NCI-H1105 treated with DMSO at 0.1 percent for 48 hours (cell line): ENCODE data around the gene OR4C6.

Experiments
- DNase-seq: peaks from one replicate; lab custom pipeline; 2025; lab: John Stamatoyannopoulos, UW

OR4C6 gene

DNA sequence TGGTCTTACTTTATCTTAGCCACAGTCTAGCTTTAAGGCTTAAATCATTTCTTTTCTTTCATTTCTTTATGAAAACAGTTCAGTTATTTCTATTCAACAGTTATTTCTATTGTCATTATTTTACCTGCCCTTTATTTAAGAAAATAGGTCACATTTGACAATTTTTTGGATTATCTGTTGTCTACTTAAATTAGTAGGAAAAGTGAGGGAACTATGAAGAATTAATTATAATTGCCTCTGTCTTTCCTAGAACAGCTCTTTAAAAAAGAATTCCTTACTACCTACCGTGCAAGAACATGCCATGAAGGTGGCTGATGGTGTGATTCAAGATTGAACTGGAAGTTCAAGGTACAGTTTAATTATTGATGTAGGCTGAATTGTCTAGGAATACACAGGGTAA lies at the start of gene OR4C6:
OR4C6 (plus strand) TSS at position 301 of the 400 bp plus-strand sequence. CDS start 2,966 bp downstream, outside the sequence.
- no peak for DNase-seq

DNA sequence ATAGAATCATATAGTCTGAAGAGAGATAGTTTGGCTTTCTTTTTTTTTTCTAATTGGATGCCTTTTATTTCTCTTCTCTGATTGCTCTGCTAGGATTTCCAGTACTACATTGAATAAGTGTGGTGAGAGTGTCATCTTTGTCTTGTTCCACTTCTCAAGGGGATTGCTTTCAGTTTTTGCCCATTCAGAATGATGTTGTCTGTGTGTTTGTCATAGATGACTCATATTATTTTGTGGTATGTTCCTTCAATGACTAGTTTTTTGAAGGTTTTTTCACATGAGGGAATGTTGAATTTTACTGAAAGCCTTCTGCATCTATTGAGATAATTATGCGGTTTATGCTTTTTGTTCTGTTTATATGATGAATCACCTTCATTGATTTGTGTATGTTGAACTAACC lies 37.5 kb upstream of the OR4C6 start:
- no peak for DNase-seq

DNA sequence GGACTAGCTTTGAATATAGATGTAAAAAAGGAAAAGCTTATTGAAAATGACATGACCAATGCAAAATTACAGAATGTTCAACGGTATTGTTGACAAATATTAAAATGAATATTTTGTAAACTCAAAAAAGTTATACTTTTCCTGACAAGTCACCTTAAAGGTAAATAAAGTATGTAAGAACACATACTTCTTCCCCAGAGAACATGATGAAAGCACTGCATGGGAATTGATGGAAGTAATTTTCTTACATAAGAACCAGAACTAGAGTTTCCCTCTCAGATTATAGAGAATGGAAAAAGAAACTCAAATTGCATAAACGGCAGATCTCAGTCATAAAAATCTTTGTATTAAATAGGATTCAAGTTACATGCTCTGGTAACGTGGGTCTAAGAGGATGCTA lies 27.2 kb upstream of the OR4C6 start, which contains the start of gene OR4P4:
OR4P4 (plus strand) TSS at position 301 of the 400 bp plus-strand sequence.
- DNase-seq = no peak

DNA sequence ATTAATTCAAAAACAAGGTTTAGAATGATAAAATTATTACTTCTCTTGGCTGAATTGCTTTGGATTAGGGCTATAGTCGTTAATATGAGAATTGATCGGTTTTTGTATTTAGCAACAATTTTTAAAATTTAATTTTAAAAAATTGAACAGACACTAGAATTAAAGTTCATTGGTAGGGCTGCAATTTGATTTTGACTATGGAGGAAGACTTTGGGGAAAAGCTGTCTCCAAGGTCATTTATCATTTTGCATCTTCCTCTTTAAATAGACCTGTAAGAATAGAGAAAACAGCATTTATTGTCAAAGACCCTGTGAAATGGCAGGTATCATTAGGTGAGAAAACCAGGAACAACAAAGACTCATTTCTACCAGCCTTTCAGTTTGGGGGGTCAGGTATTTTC lies 14.0 kb upstream of the OR4C6 start, which contains the start of gene OR4S2:
OR4S2 (plus strand) TSS at position 301 of the 400 bp plus-strand sequence. CDS start 2,577 bp downstream, outside the sequence.
- no peak for DNase-seq

DNA sequence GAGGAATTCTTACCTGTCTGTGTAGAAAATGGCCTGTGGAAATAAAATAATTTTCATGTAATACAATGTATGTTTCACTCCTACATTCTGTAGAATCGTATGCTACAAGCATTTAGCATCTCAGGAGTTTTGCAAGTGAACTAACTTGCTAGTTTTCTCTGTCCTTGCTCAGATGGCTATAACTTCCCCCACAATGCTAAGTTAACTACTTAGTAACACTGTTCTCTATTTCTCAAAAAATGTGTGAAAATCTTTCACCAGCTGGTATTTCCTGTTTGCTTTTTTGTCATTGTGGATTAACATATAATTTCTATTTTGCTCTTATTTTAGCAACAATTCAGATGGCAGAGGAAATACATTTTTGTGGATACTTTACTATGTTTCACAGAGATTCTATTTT lies 9.4 kb upstream of the OR4C6 start:
- no peak for DNase-seq

DNA sequence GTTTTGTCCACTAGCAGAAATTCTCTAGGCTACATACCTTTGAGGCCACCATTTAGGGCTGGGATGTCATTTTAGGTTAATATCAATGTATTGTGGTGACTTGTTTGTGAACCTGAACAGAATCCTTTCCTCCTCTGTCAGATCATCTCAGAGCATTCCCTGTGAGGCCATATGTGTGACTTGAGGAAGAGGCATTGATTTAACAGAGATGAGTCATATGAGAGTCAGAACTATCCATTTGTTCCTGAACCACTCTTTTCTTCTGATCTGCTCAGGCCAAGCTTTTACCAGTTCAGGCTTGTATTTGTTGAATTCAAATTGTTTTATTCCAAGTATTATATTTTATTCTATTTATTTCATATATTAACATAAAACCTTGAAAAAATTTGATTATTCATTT lies 6.9 kb upstream of the OR4C6 start:
- DNase-seq = no peak

DNA sequence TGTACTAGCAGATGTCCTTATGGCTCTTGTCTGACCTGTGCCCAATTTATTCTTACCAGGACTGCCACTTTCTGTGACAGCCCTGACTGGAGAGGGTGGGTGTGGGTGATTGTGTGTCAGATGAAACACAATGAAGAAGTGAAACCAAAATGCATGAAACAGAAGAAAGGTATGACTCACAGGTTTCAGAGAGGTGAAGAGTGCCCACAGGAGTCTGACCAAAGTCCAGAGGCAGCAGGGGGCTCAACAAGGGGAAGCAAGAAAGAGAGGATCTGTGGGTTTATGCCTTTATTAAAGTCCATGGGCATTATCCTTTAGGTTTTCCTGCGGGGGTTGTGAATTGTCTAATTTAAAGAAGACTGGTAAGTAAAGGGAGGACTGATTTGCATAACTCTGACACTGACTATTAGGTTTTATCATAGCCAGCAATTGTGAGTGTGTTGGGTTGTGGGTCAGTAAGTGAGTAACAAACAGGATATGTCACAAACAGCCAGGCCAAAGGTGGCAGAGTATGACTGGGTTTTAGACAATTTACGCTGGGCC lies 3.9 kb upstream of the OR4C6 start:
- no peak for DNase-seq

DNA sequence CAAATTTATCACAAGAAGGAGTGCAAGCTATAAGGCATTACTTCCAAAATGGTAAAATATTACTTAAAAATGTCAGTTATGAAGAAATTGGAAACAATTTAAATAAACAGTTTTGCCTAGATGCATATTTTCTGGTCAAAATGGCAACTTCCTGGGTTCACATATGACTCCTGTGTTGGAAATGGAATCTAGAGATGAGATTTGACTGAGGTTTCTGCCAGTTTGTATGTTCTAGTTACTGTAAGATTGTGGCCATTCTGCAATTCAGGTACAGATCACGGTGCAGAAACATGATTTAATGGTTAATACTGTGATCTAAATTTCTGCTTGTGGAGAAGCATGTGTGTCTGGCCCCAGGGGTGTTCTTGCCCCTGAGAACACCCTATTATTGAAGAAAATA lies 3.4 kb upstream of the OR4C6 start:
- no peak for DNase-seq

DNA sequence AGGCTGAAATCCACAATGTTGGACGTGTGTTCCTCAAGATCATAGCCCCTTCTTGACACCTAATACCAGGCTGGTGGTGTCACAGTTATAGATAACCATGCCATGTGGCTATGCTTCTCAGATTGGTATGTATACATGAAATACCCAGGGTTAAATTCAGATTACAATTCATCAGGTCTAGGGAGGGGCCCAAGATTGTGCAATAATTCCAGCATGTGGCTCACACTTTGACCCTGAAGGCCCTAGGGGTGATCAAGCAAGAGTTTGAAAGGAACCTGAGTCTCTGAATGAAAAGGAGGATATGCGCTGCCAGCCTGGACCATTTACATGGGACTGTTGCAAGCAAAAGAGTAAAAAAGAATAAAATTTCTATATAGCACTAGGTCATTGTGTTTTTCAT lies 7.4 kb downstream of the OR4C6 start:
- DNase-seq = no peak

DNA sequence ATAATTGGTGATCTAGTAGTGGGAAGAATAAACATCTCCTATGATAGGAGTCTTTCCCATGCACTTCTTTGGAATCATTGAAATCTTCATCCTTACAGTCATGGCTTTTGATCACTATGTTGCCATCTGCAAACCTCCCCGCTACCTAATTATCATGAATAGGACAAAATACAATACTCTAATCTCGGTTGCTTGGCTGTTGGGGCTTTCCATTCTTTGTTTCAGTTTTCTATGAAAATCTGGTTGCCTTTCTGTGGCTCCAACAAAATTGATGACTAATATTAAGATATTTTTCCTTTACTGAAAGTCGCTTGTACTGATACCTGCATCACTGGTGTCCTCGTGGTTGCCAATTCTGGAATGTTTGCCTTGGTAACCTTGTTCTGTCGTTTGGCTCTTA lies 11.9 kb downstream of the OR4C6 start:
- DNase-seq = no peak

DNA sequence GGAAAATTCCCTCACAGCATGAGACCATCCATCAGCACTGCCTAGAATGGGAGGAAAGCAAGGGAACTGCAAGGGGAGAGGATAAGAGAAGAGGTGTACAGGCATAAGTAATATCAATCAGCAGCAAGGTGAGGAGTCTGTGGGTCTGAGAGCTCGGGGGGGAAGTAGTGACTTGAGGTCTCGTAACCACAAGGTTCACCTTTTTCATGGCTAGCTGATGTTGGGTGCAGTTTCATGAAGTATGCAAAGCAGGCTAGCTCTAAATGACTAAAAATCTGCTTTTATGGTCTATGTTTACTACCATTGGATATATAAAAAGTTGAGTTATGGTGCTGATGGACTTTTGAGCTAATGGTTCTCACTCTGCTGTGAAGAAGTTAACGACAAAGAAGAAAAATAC lies 35.8 kb downstream of the OR4C6 start:
- no peak for DNase-seq

DNA sequence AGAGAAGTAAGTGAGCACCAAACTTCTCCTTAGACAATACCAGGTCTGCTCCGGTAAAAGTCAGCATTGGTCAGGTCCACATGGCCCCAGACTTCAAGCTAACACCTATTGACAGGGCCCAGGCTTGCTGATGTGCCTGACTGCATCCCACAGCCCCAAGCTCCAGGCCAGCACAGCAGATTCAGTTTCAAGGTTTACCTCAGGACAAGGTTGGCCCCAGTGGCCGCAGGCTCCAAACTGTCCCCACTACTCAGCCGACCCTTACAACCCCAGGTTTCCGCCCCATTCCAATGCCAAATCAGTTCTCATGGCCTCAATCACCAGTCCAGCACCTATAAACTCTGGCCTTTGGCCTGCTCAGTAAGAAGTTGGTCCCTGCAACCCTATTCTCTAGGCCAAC lies 39.4 kb downstream of the OR4C6 start:
- no peak for DNase-seq

DNA sequence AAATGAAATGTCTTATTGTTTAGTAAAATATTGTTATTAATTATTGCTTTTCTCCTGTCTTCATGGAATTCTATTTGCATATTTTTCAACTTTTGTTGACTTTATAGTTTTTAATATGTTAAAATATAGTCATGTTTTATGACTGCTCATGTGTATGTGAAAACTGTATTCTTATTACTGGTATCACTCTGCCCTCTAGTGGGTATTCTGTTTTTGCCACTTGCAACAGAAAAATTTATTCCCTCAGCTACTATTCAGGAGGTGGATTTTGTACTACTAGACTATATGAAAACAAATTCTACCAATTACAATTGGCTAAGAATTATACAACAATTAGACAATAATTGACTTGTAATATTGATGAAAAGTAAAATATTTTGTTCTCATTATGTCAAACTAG lies 45.0 kb downstream of the OR4C6 start:
- peak; percentile 28 for DNase-seq

DNA sequence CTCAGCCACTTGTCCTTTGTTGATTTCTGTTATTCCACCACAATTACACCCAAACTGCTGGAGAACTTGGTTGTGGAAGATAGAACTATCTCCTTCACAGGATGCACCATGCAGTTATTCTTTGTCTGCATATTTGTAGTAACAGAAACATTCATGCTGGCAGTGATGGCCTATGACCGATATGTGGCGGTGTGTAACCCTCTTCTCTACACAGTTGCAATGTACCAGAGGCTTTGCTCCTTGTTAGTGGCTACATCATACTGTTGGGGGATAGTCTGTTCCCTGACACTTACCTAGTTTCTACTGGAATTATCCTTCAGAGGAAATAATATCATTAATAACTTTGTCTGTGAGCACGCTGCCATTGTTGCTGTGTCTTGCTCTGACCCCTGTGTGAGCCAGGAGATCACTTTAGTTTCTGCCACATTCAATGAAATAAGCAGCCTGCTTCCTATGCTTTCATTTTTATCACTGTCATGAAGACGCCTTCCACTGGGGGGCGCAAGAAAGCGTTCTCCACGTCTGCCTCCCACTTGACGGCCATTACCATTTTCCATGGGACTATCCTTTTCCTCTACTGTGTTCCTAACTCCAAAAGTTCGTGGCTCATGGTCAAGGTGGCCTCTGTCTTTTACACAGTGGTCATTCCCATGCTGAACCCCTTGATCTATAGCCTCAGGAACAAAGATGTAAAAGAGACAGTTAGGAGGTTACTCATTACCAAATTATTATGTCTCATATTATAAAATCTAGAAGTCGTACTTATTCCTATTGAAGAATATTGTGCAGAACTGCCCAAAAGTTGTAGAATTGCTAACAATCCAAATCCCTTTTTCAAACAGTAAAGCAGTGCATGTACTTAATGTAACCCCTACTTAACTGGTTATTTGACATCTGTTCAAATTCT lies 53.2 kb downstream of the OR4C6 start:
- DNase-seq = no peak
